Liver (tissue), 9 donors: ENCODE data around the gene SNX5. TPM values are rescaled to one million over a fixed set of nuclear protein-coding genes. Genes with fewer than 3 reads are reported as not detected.

ENCODE experiments used
- DNase-seq: peaks from one replicate; pipeline ENCODE4 v3.0.0-alpha.2; 2017; ENCODE audit warnings: low spot score
- H3K27ac ChIP-seq, 2 donors: one replicate each; pipeline ENCODE4 v1.7.0; 2013; ENCODE audit warnings: inconsistent platforms in 2 of 2, low read length in 2 of 2, control low read depth in 1 of 2, low read depth in 1 of 2, mild to moderate bottlenecking in 1 of 2
- H3K27me3 ChIP-seq, 4 donors: one replicate each; pipeline versions ENCODE4 v1.6.1 to v1.7.0; 2013; ENCODE audit warnings: low read length in 3 of 4, inconsistent platforms in 1 of 4, mild to moderate bottlenecking in 1 of 4, moderate library complexity in 1 of 4; ENCODE audit not compliant: control insufficient read depth in 4 of 4, insufficient read depth in 4 of 4
- H3K36me3 ChIP-seq, 4 donors: one replicate each; pipeline versions ENCODE4 v1.6.1 to v1.7.0; 2013; ENCODE audit warnings: low read length in 3 of 4, mild to moderate bottlenecking in 3 of 4, low read depth in 1 of 4, moderate library complexity in 1 of 4; ENCODE audit not compliant: control insufficient read depth in 4 of 4, insufficient read depth in 3 of 4
- H3K4me1 ChIP-seq, 4 donors: one replicate each; pipeline versions ENCODE4 v1.6.1 to v1.7.0; 2013; ENCODE audit warnings: low read length in 3 of 4, mild to moderate bottlenecking in 3 of 4, moderate library complexity in 1 of 4; ENCODE audit not compliant: control insufficient read depth in 4 of 4, insufficient read depth in 4 of 4
- H3K4me3 ChIP-seq, 3 donors: one replicate each; pipeline versions ENCODE4 v1.6.1 to v1.7.0; 2013; ENCODE audit warnings: low read length in 3 of 3, control low read depth in 1 of 3, low read depth in 1 of 3, mild to moderate bottlenecking in 1 of 3
- H3K9ac ChIP-seq, 2 donors: one replicate each; pipeline ENCODE4 v1.7.0; 2013; ENCODE audit warnings: low read length in 2 of 2, mild to moderate bottlenecking in 2 of 2, moderate library complexity in 2 of 2, control low read depth in 1 of 2, low read depth in 1 of 2
- H3K9me3 ChIP-seq, 4 donors: one replicate each; pipeline versions ENCODE4 v1.6.1 to v1.7.0; 2013; ENCODE audit warnings: low read length in 3 of 4; ENCODE audit not compliant: control insufficient read depth in 4 of 4
- ATF3 ChIP-seq: IDR thresholded peaks from 2 replicates; pipeline ENCODE4 v1.6.1; 2016; ENCODE audit warnings: antibody characterized with exemption
- CTCF ChIP-seq: fragments of 150-350 bp; IDR thresholded peaks from 2 replicates; pipeline ENCODE4 v1.5.1; 2017; ENCODE audit warnings: improper control_type of control experiment, low read depth, low read length; ENCODE audit not compliant: missing input control
- EGR1 ChIP-seq, 2 donors: IDR thresholded peaks; 2 replicates each; pipeline ENCODE4 v1.6.1; 2016 to 2018; ENCODE audit warnings: antibody characterized with exemption in 2 of 2, low read depth in 2 of 2
- FOXA1 ChIP-seq: IDR thresholded peaks from 2 replicates; pipeline ENCODE4 v1.6.1; 2016; ENCODE audit warnings: antibody characterized with exemption
- FOXA2 ChIP-seq: IDR thresholded peaks from 2 replicates; pipeline ENCODE4 v1.6.1; 2016; ENCODE audit warnings: antibody characterized with exemption
- GABPA ChIP-seq, 2 donors: IDR thresholded peaks in 1 of 2; conservative IDR thresholded peaks in 1 of 2; 2 replicates each; pipeline ENCODE4 v1.6.1; 2016; ENCODE audit warnings: antibody characterized with exemption in 2 of 2, mild to moderate bottlenecking in 1 of 2, moderate library complexity in 1 of 2
- HNF4A ChIP-seq, 2 donors: conservative IDR thresholded peaks; 2 replicates each; pipeline ENCODE4 v1.6.1; 2016; ENCODE audit warnings: antibody characterized with exemption in 2 of 2, mild to moderate bottlenecking in 2 of 2
- HNF4G ChIP-seq: IDR thresholded peaks from 2 replicates; pipeline ENCODE4 v1.6.1; 2016; ENCODE audit warnings: antibody characterized with exemption
- JUND ChIP-seq, 2 donors: IDR thresholded peaks; 2 replicates each; pipeline ENCODE4 v1.6.1; 2016; ENCODE audit warnings: antibody characterized with exemption in 2 of 2
- MAX ChIP-seq: IDR thresholded peaks from 2 replicates; pipeline ENCODE4 v1.6.1; 2016; ENCODE audit warnings: antibody characterized with exemption
- NR2F2 ChIP-seq: IDR thresholded peaks from 2 replicates; pipeline ENCODE4 v1.6.1; 2016; ENCODE audit warnings: antibody characterized with exemption
- RAD21 ChIP-seq, 2 donors: IDR thresholded peaks; 2 replicates each; pipeline ENCODE4 v1.6.1; 2016; ENCODE audit warnings: antibody characterized with exemption in 2 of 2, mild to moderate bottlenecking in 2 of 2
- REST ChIP-seq: IDR thresholded peaks from 2 replicates; pipeline ENCODE4 v1.6.1; 2016; ENCODE audit warnings: antibody characterized with exemption, mild to moderate bottlenecking
- RXRA ChIP-seq, 2 donors: IDR thresholded peaks; 2 replicates each; pipeline ENCODE4 v1.6.1; 2017 to 2018; ENCODE audit warnings: antibody characterized with exemption in 2 of 2, mild to moderate bottlenecking in 1 of 2
- SP1 ChIP-seq: IDR thresholded peaks from 2 replicates; pipeline ENCODE4 v1.6.1; 2018; ENCODE audit warnings: antibody characterized with exemption, mild to moderate bottlenecking
- TAF1 ChIP-seq: conservative IDR thresholded peaks from 2 replicates; pipeline ENCODE4 v1.6.1; 2016; ENCODE audit warnings: antibody characterized with exemption, mild to moderate bottlenecking
- YY1 ChIP-seq: IDR thresholded peaks from 2 replicates; pipeline ENCODE4 v1.6.1; 2016; ENCODE audit warnings: antibody characterized with exemption, mild to moderate bottlenecking
- ZBTB33 ChIP-seq: IDR thresholded peaks from 2 replicates; pipeline ENCODE4 v1.6.1; 2016; ENCODE audit warnings: antibody characterized with exemption
- WGBS: extraction: QIAGEN DNeasy Blood & Tissue Kit; methylation state at CpG from one replicate; pipeline ENCODE4 v1.1.7; 2013; 5-methylcytosine and 5-hydroxymethylcytosine counted together
- polyA plus RNA-seq, 2 donors: library from polyadenylated mRNA; stranded (reverse) in 1 of 2; unstranded in 1 of 2; fragments of 200-250 nt in 1 of 2; fragments of >200 nt in 1 of 2; fragmentation: Nextera tagmentation in 1 of 2; extraction: Ambion mirVana in 1 of 2; gene quantifications; one replicate each; pipeline versions ENCODE4 v1.2.1 to v1.2.3, GENCODE V29; 2013 to 2015
- total RNA-seq, 2 donors: library from RNA; depleted of rRNA; stranded (reverse); fragments of >200 nt; gene quantifications; one replicate each; pipeline ENCODE4 v1.2.3, GENCODE V29; 2014
- donor health status: healthy.
- donor health status: healthy.
- donor health status: healthy.
- donor health status: healthy.
- donor health status: healthy.

The SNX5 gene
- total and polyA plus RNA-seq, 4 donors, result 32.8 to 77.8 (median 46.2) TPM

GRCh38 chr20:17925940-17926300 lies 42.7 kb downstream of the SNX5 start:
- H3K4me3 ChIP-seq, result no peak overlapping the region
- H3K4me1 ChIP-seq, result peaks cover 11 to 20% (median 15%) of the 10 kb centered on the region in 4 donors
- DNase-seq, result no peak
- no peak overlapping the region for H3K9ac ChIP-seq
- no peak overlapping the region for H3K27ac ChIP-seq
- no peaks in the 10 kb centered on the region for H3K9me3 ChIP-seq
- H3K27me3 ChIP-seq, result no peaks in the 10 kb centered on the region
- H3K36me3 ChIP-seq, result no peaks in the 10 kb centered on the region
- 44% methylated on average over 1 of the region's 1 CpG for WGBS
- no peak for TF ChIP-seq TAF1

- Histone ChIP-seq H3K36me3 (no peaks in the 10 kb centered on the region), H3K27ac (peak overlapping the region in 1 of 2 donors; percentile 36), H3K9ac (no peak overlapping the region), H3K27me3 (no peaks in the 10 kb centered on the region), H3K9me3 (no peaks in the 10 kb centered on the region), H3K4me3 (no peak overlapping the region), H3K4me1 (peaks cover 11 to 20% (median 15%) of the 10 kb centered on the region in 4 donors)
- no peak for TF ChIP-seq FOXA1
- TF ChIP-seq RXRA (IDR thresholded peaks at IDR 0.05), result peak; percentile 89 to 90
- TF ChIP-seq FOXA2, result peak; percentile 7
- peak; percentile 59 for TF ChIP-seq MAX
- TF ChIP-seq YY1, result no peak
- TF ChIP-seq ATF3, result no peak
- peak; percentile 27 for TF ChIP-seq REST
- no peak for TF ChIP-seq EGR1 (IDR thresholded peaks at IDR 0.05; ENCODE audit: low read depth in 2 of 2)
- TF ChIP-seq GABPA (IDR thresholded peaks at IDR 0.05 in 1 of 2, conservative IDR thresholded peaks at IDR 0.05 in 1 of 2), result no peak
- no peak for TF ChIP-seq TAF1
- TF ChIP-seq ZBTB33, result no peak
- TF ChIP-seq SP1, result peak; percentile 85
- TF ChIP-seq HNF4A (conservative IDR thresholded peaks at IDR 0.05), result peak; percentile 92 to 97
- peak; percentile 81 for TF ChIP-seq HNF4G
- peak in 1 of 2 donors; percentile 61 for TF ChIP-seq JUND (IDR thresholded peaks at IDR 0.05)
- TF ChIP-seq NR2F2, result peak; percentile 23
- TF ChIP-seq CTCF, result no peak
- peak; percentile 27 to 49 for TF ChIP-seq RAD21 (IDR thresholded peaks at IDR 0.05)
- DNase-seq, result no peak
- WGBS, result 27% methylated on average over 11 of the region's 11 CpGs
Observed at GRCh38 chr20:17925141-17925939, 43.3 kb downstream of the SNX5 start.
